Measurements from ENCODE around the gene SIX1. TPM values are rescaled to one million over a fixed set of nuclear protein-coding genes. Genes with fewer than 3 reads are reported as not detected.
A peak's percentile ranks its signal among the peaks of the same experiment; 100 is the strongest.

The SIX1 gene
- polyA plus RNA-seq, 1 of the 3 experiments (the other 2 are of a cell fraction), result 52.1 TPM

DNA sequence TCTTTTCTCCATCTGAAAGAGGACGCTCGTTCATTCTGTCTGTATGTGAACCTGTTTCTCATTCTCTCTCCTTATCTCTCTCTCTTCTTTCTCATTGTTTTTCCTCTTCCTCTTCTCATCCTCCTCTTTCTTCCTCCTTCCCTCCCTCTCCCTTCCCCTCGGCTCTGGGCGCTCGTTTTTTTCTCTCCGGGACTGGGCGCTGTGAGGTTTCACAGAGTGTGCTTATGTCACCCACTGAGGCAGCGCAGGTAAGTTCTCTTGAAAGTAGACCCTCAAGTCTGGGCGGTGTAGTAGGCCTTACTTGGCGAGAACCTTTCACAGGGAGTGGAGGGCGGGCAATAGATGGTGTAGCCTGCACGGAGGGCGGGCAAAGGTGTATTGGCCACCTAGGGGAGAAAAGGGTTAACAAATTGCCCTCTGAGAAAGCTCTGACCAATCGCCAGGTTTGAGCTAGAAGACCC, 4.5 kb upstream of the SIX1 start (continued):
- TF ChIP-seq, protein P1, sequence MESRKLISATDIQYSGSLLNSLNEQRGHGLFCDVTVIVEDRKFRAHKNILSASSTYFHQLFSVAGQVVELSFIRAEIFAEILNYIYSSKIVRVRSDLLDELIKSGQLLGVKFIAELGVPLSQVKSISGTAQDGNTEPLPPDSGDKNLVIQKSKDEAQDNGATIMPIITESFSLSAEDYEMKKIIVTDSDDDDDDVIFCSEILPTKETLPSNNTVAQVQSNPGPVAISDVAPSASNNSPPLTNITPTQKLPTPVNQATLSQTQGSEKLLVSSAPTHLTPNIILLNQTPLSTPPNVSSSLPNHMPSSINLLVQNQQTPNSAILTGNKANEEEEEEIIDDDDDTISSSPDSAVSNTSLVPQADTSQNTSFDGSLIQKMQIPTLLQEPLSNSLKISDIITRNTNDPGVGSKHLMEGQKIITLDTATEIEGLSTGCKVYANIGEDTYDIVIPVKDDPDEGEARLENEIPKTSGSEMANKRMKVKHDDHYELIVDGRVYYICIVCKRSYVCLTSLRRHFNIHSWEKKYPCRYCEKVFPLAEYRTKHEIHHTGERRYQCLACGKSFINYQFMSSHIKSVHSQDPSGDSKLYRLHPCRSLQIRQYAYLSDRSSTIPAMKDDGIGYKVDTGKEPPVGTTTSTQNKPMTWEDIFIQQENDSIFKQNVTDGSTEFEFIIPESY (IDR thresholded peaks at IDR 0.05; ENCODE audit: borderline replicate concordance, low read depth), result no peak
- TF ChIP-seq RXRA (IDR thresholded peaks at IDR 0.05; ENCODE audit: borderline replicate concordance, low read depth) (no peak), NFIC (IDR thresholded peaks at IDR 0.05; ENCODE audit: borderline replicate concordance) (no peak), TEAD4 (IDR thresholded peaks at IDR 0.05; ENCODE audit: borderline replicate concordance, insufficient read depth) (no peak), MXI1 (IDR thresholded peaks at IDR 0.05; ENCODE audit: low read depth, low read length) (no peak), SMC3 (IDR thresholded peaks at IDR 0.05; ENCODE audit: low read depth, low read length) (no peak)

DNA sequence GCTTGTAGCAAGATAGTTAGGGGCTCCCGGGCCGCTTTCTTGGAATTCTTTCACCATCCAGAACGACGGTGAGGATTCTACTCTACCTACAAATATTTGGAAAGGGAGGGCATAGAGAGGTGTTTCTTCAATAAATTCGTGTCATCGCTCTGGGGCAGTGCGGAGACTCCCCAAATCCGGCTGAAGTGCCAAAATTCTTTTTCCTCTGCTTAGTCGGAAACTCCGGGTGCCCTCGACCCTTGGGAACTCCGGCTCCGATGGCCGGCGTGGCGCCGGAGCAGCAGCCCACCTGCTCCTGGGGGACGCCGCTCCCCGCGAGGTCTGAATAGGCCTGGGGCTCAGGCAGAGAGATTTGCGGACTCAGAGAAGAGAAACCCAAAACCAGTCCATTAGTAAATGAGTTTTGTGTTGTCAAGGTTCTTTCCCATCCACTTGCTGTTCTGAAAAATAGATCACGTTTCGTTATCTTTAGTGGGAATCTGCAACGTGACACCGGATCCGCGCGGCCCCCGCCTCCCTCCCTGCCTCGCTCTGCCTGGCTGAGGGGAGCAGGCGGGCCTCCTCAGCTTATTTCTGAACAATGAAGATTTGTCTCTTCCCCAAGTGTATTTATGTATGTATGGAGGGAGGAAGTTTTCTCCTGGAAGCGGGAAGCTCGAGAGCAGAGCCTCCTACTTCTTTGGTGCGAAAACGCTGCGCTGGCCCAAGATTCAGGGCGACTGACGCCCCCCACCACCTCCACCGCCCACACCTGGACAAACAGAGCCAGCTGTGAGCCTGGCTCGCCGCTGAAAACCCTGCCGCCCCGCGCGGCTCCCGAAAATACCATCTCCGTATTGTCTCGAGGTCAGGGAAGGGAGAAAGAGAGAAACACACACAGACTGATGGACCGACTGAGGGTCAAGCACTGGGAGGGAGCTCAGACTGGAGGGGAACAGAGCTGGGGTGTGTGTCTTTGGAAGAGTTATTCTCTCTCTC, 3.7 kb upstream of the SIX1 start:
- H3K79me2 ChIP-seq (ENCODE audit: insufficient read depth), result peaks cover 49% of the 10 kb centered on the region
- H3K4me1 ChIP-seq (ENCODE audit: control insufficient read depth in 1 of 2, insufficient read depth in 2 of 2, low read depth in 1 of 2, low read length in 1 of 2), result peaks cover 5 to 29% of the 10 kb centered on the region in 2 experiments; a peak in 2 of 4 replicates
- H3K9me3 ChIP-seq, result no peaks in the 10 kb centered on the region
- ChIA-PET CTCF (interaction anchor here (1.1 to 1.2 kb wide), 3 partner anchors 8 to 372 kb away, joined by 3 to 4 read pairs (median 3); no protein-coding TSS in a partner anchor), POLR2A (interaction anchor here (0.8 kb wide), 1 partner anchor 16 kb away, joined by 3 read pairs; no protein-coding TSS in a partner anchor)
- peak overlapping the region; percentile 94 for H3K9ac ChIP-seq
- 20% methylated on average over 39 of the region's 50 CpGs for WGBS (ENCODE audit: low lambda C conversion rate)
- peaks cover 12% of the 10 kb centered on the region; the same call in 1 of the 2 replicates for H4K20me1 ChIP-seq (ENCODE audit: insufficient read depth)
- peak overlapping the region; percentile 61 to 74; a peak in 3 of 4 replicates for H3K4me3 ChIP-seq (ENCODE audit: low read depth in 2 of 2, low read length in 1 of 2)
- H3K27ac ChIP-seq (ENCODE audit: low read depth in 2 of 2, low read length in 1 of 2), result peak overlapping the region; percentile 81 to 87
- no peaks in the 10 kb centered on the region for H3K27me3 ChIP-seq (ENCODE audit: insufficient read depth)
- peak overlapping the region; percentile 67 for H2AFZ ChIP-seq (ENCODE audit: low read depth)
- H3K9me2 ChIP-seq, result no peaks in the 10 kb centered on the region
- peaks cover 22% of the 10 kb centered on the region for H3F3A ChIP-seq (replicated peaks; ENCODE audit: insufficient read depth)
- DNase-seq, result peak; percentile 41
- peaks cover 0 to 5% of the 10 kb centered on the region in 2 experiments for H3K36me3 ChIP-seq (replicated peaks in 1 of 2; ENCODE audit: control insufficient read depth in 1 of 2, insufficient read depth in 2 of 2, low read length in 1 of 2)
- H3K4me2 ChIP-seq, result peak overlapping the region; percentile 86
- no peak for TF ChIP-seq RAD21 (IDR thresholded peaks at IDR 0.05; ENCODE audit: low read length)
- TF ChIP-seq FOXJ3 (CRISPR knock-in tag; IDR thresholded peaks at IDR 0.05), result no peak
- TF ChIP-seq, protein P2, sequence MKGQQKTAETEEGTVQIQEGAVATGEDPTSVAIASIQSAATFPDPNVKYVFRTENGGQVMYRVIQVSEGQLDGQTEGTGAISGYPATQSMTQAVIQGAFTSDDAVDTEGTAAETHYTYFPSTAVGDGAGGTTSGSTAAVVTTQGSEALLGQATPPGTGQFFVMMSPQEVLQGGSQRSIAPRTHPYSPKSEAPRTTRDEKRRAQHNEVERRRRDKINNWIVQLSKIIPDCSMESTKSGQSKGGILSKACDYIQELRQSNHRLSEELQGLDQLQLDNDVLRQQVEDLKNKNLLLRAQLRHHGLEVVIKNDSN (IDR thresholded peaks at IDR 0.05; ENCODE audit: borderline replicate concordance, low read depth), result no peak
- TF ChIP-seq, protein P3, sequence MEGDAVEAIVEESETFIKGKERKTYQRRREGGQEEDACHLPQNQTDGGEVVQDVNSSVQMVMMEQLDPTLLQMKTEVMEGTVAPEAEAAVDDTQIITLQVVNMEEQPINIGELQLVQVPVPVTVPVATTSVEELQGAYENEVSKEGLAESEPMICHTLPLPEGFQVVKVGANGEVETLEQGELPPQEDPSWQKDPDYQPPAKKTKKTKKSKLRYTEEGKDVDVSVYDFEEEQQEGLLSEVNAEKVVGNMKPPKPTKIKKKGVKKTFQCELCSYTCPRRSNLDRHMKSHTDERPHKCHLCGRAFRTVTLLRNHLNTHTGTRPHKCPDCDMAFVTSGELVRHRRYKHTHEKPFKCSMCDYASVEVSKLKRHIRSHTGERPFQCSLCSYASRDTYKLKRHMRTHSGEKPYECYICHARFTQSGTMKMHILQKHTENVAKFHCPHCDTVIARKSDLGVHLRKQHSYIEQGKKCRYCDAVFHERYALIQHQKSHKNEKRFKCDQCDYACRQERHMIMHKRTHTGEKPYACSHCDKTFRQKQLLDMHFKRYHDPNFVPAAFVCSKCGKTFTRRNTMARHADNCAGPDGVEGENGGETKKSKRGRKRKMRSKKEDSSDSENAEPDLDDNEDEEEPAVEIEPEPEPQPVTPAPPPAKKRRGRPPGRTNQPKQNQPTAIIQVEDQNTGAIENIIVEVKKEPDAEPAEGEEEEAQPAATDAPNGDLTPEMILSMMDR (IDR thresholded peaks at IDR 0.05), result no peak
- TF ChIP-seq FOSL2 (IDR thresholded peaks at IDR 0.05; ENCODE audit: borderline replicate concordance, low read depth), result peak; percentile 14; the same call in 1 of the 2 replicates
- no peak for TF ChIP-seq EZH2phosphoT487 (IDR thresholded peaks at IDR 0.05; ENCODE audit: borderline replicate concordance, low read depth)
- TF ChIP-seq, protein P1 (IDR thresholded peaks at IDR 0.05; ENCODE audit: borderline replicate concordance, low read depth), result peak; percentile 25; the same call in 1 of the 2 replicates
- TF ChIP-seq TCF12 (IDR thresholded peaks at IDR 0.05), result peak; percentile 72
- TF ChIP-seq YY1 (IDR thresholded peaks at IDR 0.05; ENCODE audit: low read depth), result 0 out of 2 replicates have a peak, but pooled peaks have one; percentile 5
- no peak for TF ChIP-seq GATA2 (CRISPR knock-in tag; IDR thresholded peaks at IDR 0.05)
- peak; percentile 36; the same call in 1 of the 2 replicates for TF ChIP-seq NFIC (IDR thresholded peaks at IDR 0.05; ENCODE audit: borderline replicate concordance)
- TF ChIP-seq GABPA (IDR thresholded peaks at IDR 0.05; ENCODE audit: low read depth), result no peak
- no peak for TF ChIP-seq MEF2A (IDR thresholded peaks at IDR 0.05; ENCODE audit: borderline replicate concordance, low read depth)
- TF ChIP-seq CHD2 (IDR thresholded peaks at IDR 0.05; ENCODE audit: low read length, partially characterized antibody), result no peak
- TF ChIP-seq, protein P4, sequence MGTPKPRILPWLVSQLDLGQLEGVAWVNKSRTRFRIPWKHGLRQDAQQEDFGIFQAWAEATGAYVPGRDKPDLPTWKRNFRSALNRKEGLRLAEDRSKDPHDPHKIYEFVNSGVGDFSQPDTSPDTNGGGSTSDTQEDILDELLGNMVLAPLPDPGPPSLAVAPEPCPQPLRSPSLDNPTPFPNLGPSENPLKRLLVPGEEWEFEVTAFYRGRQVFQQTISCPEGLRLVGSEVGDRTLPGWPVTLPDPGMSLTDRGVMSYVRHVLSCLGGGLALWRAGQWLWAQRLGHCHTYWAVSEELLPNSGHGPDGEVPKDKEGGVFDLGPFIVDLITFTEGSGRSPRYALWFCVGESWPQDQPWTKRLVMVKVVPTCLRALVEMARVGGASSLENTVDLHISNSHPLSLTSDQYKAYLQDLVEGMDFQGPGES (IDR thresholded peaks at IDR 0.05; ENCODE audit: low read depth, low read length), result no peak
- TF ChIP-seq JUND (IDR thresholded peaks at IDR 0.05), result peak; percentile 36; the same call in 1 of the 2 replicates

Data from SK-N-SH (cell line).